HG03442 (cell line): Measurements from ENCODE around the gene PSMB10.
"Not testable (repeated sequence)": the region's sequence is repeated elsewhere in the genome, so short reads cannot be mapped to it uniquely, and the experiment has no call there.

Source experiments
- ATAC-seq: cut with Tn5 transposase; IDR thresholded peaks from one replicate; pipeline ENCODE4 v1.9.1; 2021; ENCODE audit warnings: mild to moderate bottlenecking, moderate library complexity; ENCODE audit not compliant: unreplicated experiment

The PSMB10 gene

GRCh38 chr16:67943256-67943618 lies 6.6 kb upstream of the PSMB10 start:
- no peak for ATAC-seq

GRCh38 chr16:67942510-67943255 lies 6.0 kb upstream of the PSMB10 start:
- no peak for ATAC-seq

- no peak for ATAC-seq
These were observed 5.5 kb upstream of the PSMB10 start for GRCh38 chr16:67942200-67942509.

GRCh38 chr16:67941469-67942199 lies 5.0 kb upstream of the PSMB10 start:
- ATAC-seq, result no peak

- no peak for ATAC-seq
These were observed 3.9 kb upstream of the PSMB10 start for GRCh38 chr16:67940446-67941089.

- no peak for ATAC-seq
These were observed 3.1 kb upstream of the PSMB10 start for GRCh38 chr16:67939507-67940445.

- not testable (repeated sequence) for ATAC-seq
These were observed 1.1 kb upstream of the PSMB10 start for GRCh38 chr16:67937713-67938112.

GRCh38 chr16:67936880-67937605 lies 393 bp upstream of the PSMB10 start:
- ATAC-seq, result peak; percentile 36

GRCh38 chr16:67935402-67936123 lies 1.1 kb downstream of the PSMB10 start:
- peak; percentile 89 for ATAC-seq

GRCh38 chr16:67935101-67935401 lies 1.6 kb downstream of the PSMB10 start:
- ATAC-seq, result no peak

- ATAC-seq, result no peak
These were observed 2.1 kb downstream of the PSMB10 start for GRCh38 chr16:67934306-67935100.

- ATAC-seq, result no peak
These were observed 2.8 kb downstream of the PSMB10 start for GRCh38 chr16:67933805-67934204.

GRCh38 chr16:67932462-67932840 lies 4.2 kb downstream of the PSMB10 start:
- no peak for ATAC-seq

GRCh38 chr16:67931712-67932461 lies 4.8 kb downstream of the PSMB10 start, which contains the start of gene CTRL:
TSS of gene CTRL (minus strand) at chr16:67931862. CDS start at chr16:67931852, 10 bp downstream.
- ATAC-seq, result no peak

GRCh38 chr16:67930678-67931211 lies 5.9 kb downstream of the PSMB10 start:
- ATAC-seq, result no peak

GRCh38 chr16:67930191-67930590 lies 6.5 kb downstream of the PSMB10 start:
- no peak for ATAC-seq

GRCh38 chr16:67928561-67929364 lies 7.9 kb downstream of the PSMB10 start:
- peak; percentile 49 for ATAC-seq
